DND-41 (cell line): ENCODE measurements around the gene FGF1.

Experiments used
- ATAC-seq: fragments of 200-7000 bp; cut with Tn5 transposase; 3 replicates; pipeline ENCODE4 v1.9.1; 2021; ENCODE audit warnings: low read depth; ENCODE audit not compliant: insufficient read depth
- DNase-seq: peaks from one replicate; pipeline ENCODE4 v3.0.0-alpha.2; 2020
- H2AFZ ChIP-seq: 2 replicates; pipeline ENCODE4 v1.6.0; 2012; ENCODE audit warnings: low read depth, low read length
- H3K27ac ChIP-seq: 2 replicates; pipeline ENCODE4 v1.5.1; 2012; ENCODE audit warnings: low read length, inconsistent platforms
- H3K27me3 ChIP-seq: fragments of 200-600 bp; sonication (generic); 2 replicates; pipeline ENCODE4 v1.6.0; 2012; ENCODE audit warnings: low read length, mild to moderate bottlenecking, inconsistent platforms; ENCODE audit not compliant: insufficient read depth, poor library complexity
- H3K36me3 ChIP-seq: 2 replicates; pipeline ENCODE4 v1.5.1; 2012; ENCODE audit warnings: low read length, inconsistent platforms; ENCODE audit not compliant: insufficient read depth
- H3K4me1 ChIP-seq: 2 replicates; pipeline ENCODE4 v1.5.1; 2012; ENCODE audit warnings: mild to moderate bottlenecking, low read length; ENCODE audit not compliant: insufficient read depth
- H3K4me2 ChIP-seq: 2 replicates; pipeline ENCODE4 v1.6.0; 2012; ENCODE audit warnings: mild to moderate bottlenecking, moderate library complexity, low read length, inconsistent platforms; ENCODE audit not compliant: insufficient read depth
- H3K4me3 ChIP-seq, 2 experiments: fragments of 200-600 bp in 1 of 2; shearing (Covaris generic) in 1 of 2; 2 replicates each; pipeline ENCODE4 v1.5.1; 2012 to 2016; ENCODE audit warnings: inconsistent platforms in 2 of 2, low read length in 2 of 2, mild to moderate bottlenecking in 2 of 2, low read depth in 1 of 2, moderate library complexity in 1 of 2
- H3K79me2 ChIP-seq: 2 replicates; pipeline ENCODE4 v1.6.0; 2012; ENCODE audit warnings: low read length, inconsistent platforms; ENCODE audit not compliant: insufficient read depth
- H3K9ac ChIP-seq: 2 replicates; pipeline ENCODE4 v1.6.0; 2012; ENCODE audit warnings: low read depth, mild to moderate bottlenecking, inconsistent platforms, low read length, moderate library complexity
- H3K9me3 ChIP-seq: 2 replicates; pipeline ENCODE4 v1.5.1; 2012; ENCODE audit warnings: low read length, moderate library complexity, mild to moderate bottlenecking, inconsistent platforms; ENCODE audit not compliant: insufficient read depth, severe bottlenecking
- H4K20me1 ChIP-seq: 2 replicates; pipeline ENCODE4 v1.6.0; 2012; ENCODE audit warnings: low read length; ENCODE audit not compliant: insufficient read depth
- CTCF ChIP-seq: IDR thresholded peaks from 2 replicates; pipeline ENCODE4 v1.5.1; 2012; ENCODE audit warnings: borderline replicate concordance, low read length, moderate library complexity, mild to moderate bottlenecking; ENCODE audit not compliant: poor library complexity, severe bottlenecking; ENCODE audit errors: extremely low read depth
- EZH2 ChIP-seq: IDR thresholded peaks from 3 replicates; pipeline ENCODE4 v1.6.1; 2012; ENCODE audit warnings: borderline replicate concordance, low read depth, mild to moderate bottlenecking, moderate library complexity, low read length, inconsistent platforms; ENCODE audit not compliant: severe bottlenecking

The FGF1 gene

GRCh38 chr5:142609142-142609541, 76.7 kb downstream of the FGF1 start:
- no peaks in the 10 kb centered on the region for H3K27me3 ChIP-seq
- no peak overlapping the region for H2AFZ ChIP-seq
- no peaks in the 10 kb centered on the region for H3K36me3 ChIP-seq
- H3K79me2 ChIP-seq = no peaks in the 10 kb centered on the region
- no peak overlapping the region for H3K4me2 ChIP-seq
- H4K20me1 ChIP-seq = no peaks in the 10 kb centered on the region
- no peak overlapping the region for H3K27ac ChIP-seq
- no peak for ATAC-seq
- TF ChIP-seq CTCF (no peak), EZH2 (no peak)
- H3K9ac ChIP-seq = no peak overlapping the region
- no peaks in the 10 kb centered on the region for H3K9me3 ChIP-seq
- H3K4me1 ChIP-seq = peaks cover 4% of the 10 kb centered on the region; the same call in 1 of the 2 replicates
- DNase-seq = no peak
- no peak overlapping the region for H3K4me3 ChIP-seq

GRCh38 chr5:142608081-142608480, 77.8 kb downstream of the FGF1 start:
- H3K27ac ChIP-seq = no peak overlapping the region
- ATAC-seq (no peak), DNase-seq (no peak)
- H3K9me3 ChIP-seq = no peaks in the 10 kb centered on the region
- H4K20me1 ChIP-seq = no peaks in the 10 kb centered on the region
- no peak for TF ChIP-seq EZH2
- TF ChIP-seq CTCF = no peak
- no peak overlapping the region for H2AFZ ChIP-seq
- no peak overlapping the region for H3K9ac ChIP-seq
- no peak overlapping the region for H3K4me2 ChIP-seq
- H3K4me1 ChIP-seq = peaks cover 4% of the 10 kb centered on the region; the same call in 1 of the 2 replicates
- H3K79me2 ChIP-seq = no peaks in the 10 kb centered on the region
- no peak overlapping the region for H3K4me3 ChIP-seq
- H3K27me3 ChIP-seq = no peaks in the 10 kb centered on the region
- H3K36me3 ChIP-seq = no peaks in the 10 kb centered on the region

- H3K4me1 ChIP-seq = no peaks in the 10 kb centered on the region
- H3K27ac ChIP-seq = no peak overlapping the region
- H3K4me3 ChIP-seq = no peak overlapping the region
- no peaks in the 10 kb centered on the region for H3K27me3 ChIP-seq
- no peaks in the 10 kb centered on the region for H4K20me1 ChIP-seq
- DNase-seq = no peak
- H3K9ac ChIP-seq = no peak overlapping the region
- no peak overlapping the region for H2AFZ ChIP-seq
- no peaks in the 10 kb centered on the region for H3K9me3 ChIP-seq
- no peaks in the 10 kb centered on the region for H3K36me3 ChIP-seq
- ATAC-seq = no peak
- TF ChIP-seq EZH2 = no peak
- TF ChIP-seq CTCF = no peak
- no peaks in the 10 kb centered on the region for H3K79me2 ChIP-seq
- H3K4me2 ChIP-seq = no peak overlapping the region
Measured at GRCh38 chr5:142605611-142606010, 80.3 kb downstream of the FGF1 start.

- Histone ChIP-seq H4K20me1 (no peaks in the 10 kb centered on the region), H3K4me2 (no peak overlapping the region), H3K4me1 (no peaks in the 10 kb centered on the region), H2AFZ (no peak overlapping the region), H3K36me3 (no peaks in the 10 kb centered on the region), H3K27me3 (no peaks in the 10 kb centered on the region), H3K9ac (no peak overlapping the region), H3K79me2 (no peaks in the 10 kb centered on the region), H3K27ac (no peak overlapping the region), H3K9me3 (no peaks in the 10 kb centered on the region), H3K4me3 (no peak overlapping the region)
- ATAC-seq (no peak), DNase-seq (no peak)
- no peak for TF ChIP-seq EZH2
- no peak for TF ChIP-seq CTCF
Measured at GRCh38 chr5:142602720-142603245, 83.1 kb downstream of the FGF1 start.
